ENCODE data around the gene CSRP3. TPM values are rescaled to one million over a fixed set of nuclear protein-coding genes. Genes with fewer than 3 reads are reported as not detected.

Gene CSRP3
- total and polyA plus RNA-seq, 2 donors (not counting 3 experiments of a cell fraction or from before 2014, with no cell fraction given) = not detected

- Histone ChIP-seq H3K36me3 (ENCODE audit: control insufficient read depth in 2 of 2, extremely low read depth in 1 of 2, insufficient read depth in 2 of 2, low read length in 2 of 2) (peaks cover 13 to 29% of the 10 kb centered on the region in 2 experiments), H3K4me1 (ENCODE audit: control insufficient read depth, extremely low read depth, insufficient read depth, low read length) (no peaks in the 10 kb centered on the region), H2AFZ (ENCODE audit: low read depth, low read length) (no peak overlapping the region), H3K4me3 (replicated peaks in 1 of 3; ENCODE audit: insufficient read depth in 1 of 3, low read depth in 1 of 3, low read length in 3 of 3) (no peak overlapping the region), H3K27me3 (ENCODE audit: control insufficient read depth in 2 of 2, insufficient read depth in 2 of 2, low read length in 2 of 2) (no peaks in the 10 kb centered on the region), H3K9me3 (replicated peaks; ENCODE audit: control insufficient read depth, insufficient read depth, low read length) (no peaks in the 10 kb centered on the region), H4K20me1 (replicated peaks; ENCODE audit: control insufficient read depth, extremely low read depth, insufficient read depth, low read length) (no peaks in the 10 kb centered on the region), H3K27ac (ENCODE audit: insufficient read depth, low read depth, low read length) (no peak overlapping the region), H3K79me2 (ENCODE audit: control insufficient read depth, insufficient read depth, low read length) (no peaks in the 10 kb centered on the region), H3K9me1 (replicated peaks; ENCODE audit: control insufficient read depth, extremely low read depth, insufficient read depth, low read length) (no peaks in the 10 kb centered on the region), H3K9ac (replicated peaks; ENCODE audit: extremely low read depth, insufficient read depth, low read length) (no peak overlapping the region), H3K4me2 (ENCODE audit: insufficient read depth, low read length) (no peak overlapping the region)
- BruUV-seq (replicated peaks) = no TSS peak
- TF ChIP-seq CTCF (IDR thresholded peaks at IDR 0.05; ENCODE audit: extremely low read depth in 1 of 2, insufficient read depth in 1 of 2, low read depth in 1 of 2, low read length in 2 of 2) = no peak
- no peak for TF ChIP-seq FOS (IDR thresholded peaks at IDR 0.05; ENCODE audit: borderline replicate concordance, insufficient read depth, low read length)
- TF ChIP-seq GATA2 (IDR thresholded peaks at IDR 0.05; ENCODE audit: insufficient read depth, insufficient read length, low read depth, low read length) = no peak
- TF ChIP-seq MYC (IDR thresholded peaks at IDR 0.05; ENCODE audit: low read depth, low read length) = no peak
- no peak for TF ChIP-seq JUN (IDR thresholded peaks at IDR 0.05; ENCODE audit: borderline replicate concordance, insufficient read depth, insufficient read length, low read depth)
- no peak for TF ChIP-seq POLR2A (IDR thresholded peaks at IDR 0.05; ENCODE audit: low read depth, low read length)
- TF ChIP-seq MAX (IDR thresholded peaks at IDR 0.05; ENCODE audit: insufficient read depth, insufficient read length) = no peak
- no peak for TF ChIP-seq EZH2 (IDR thresholded peaks at IDR 0.05; ENCODE audit: borderline replicate concordance, low read depth, low read length, severe bottlenecking)
- TF ChIP-seq POLR2AphosphoS5 (IDR thresholded peaks at IDR 0.05; ENCODE audit: insufficient read depth, low read depth, low read length) = no peak
- POLR2A ChIA-PET = no interaction called here
- FAIRE-seq (no peak), DNase-seq (ENCODE audit: low read depth, low spot score) (no peak)
- CTCF ChIA-PET = interaction anchor here (4.4 kb wide), 1 partner anchor 88 kb away, joined by 36 read pairs; no protein-coding TSS in a partner anchor
- intact Hi-C loops (cut with micrococcal nuclease) (loop anchor here (10.0 kb wide), 1 partner anchor 390 kb away; no protein-coding TSS in a partner anchor), dilution Hi-C loops (cut with MboI; ENCODE audit: extremely low pct_ligation_motif_present, low sequenced_read_pairs) (no loop called here)
Observed at GRCh38 chr11:19164230-19164855, 37.4 kb downstream of the CSRP3 start.

Measured in endothelial cell of umbilical vein (primary cell).